HEK293T (cell line): ENCODE measurements around the gene MAST2.
"Not testable (repeated sequence)": the region's sequence is repeated elsewhere in the genome, so short reads cannot be mapped to it uniquely, and the experiment has no call there.

Experiments used
- CTCF ChIA-PET: fragments of 350-600 bp; formaldehyde crosslinking; extraction: SDS; loops from one replicate; lab custom pipeline; 2021; ENCODE audit warnings: antibody characterized with exemption, inconsistent platforms; lab: Yijun Ruan, JAX
- POLR2A ChIA-PET: fragments of 350-600 bp; formaldehyde crosslinking; extraction: SDS; loops from one replicate; lab custom pipeline; 2020; ENCODE audit warnings: antibody characterized with exemption, inconsistent platforms; lab: Yijun Ruan, JAX
- DNase-seq: peaks from one replicate; pipeline ENCODE4 v3.0.0; 2012; ENCODE audit warnings: mixed read lengths; ENCODE audit errors: extremely low spot score
- ARNT ChIP-seq: fragments of 450-650 bp; IDR thresholded peaks from 2 replicates; pipeline ENCODE4 v1.6.1; 2017; ENCODE audit warnings: mild to moderate bottlenecking
- BHLHE40 ChIP-seq: fragments of 450-650 bp; IDR thresholded peaks from 2 replicates; pipeline ENCODE4 v1.6.1; 2016; ENCODE audit warnings: mild to moderate bottlenecking, moderate library complexity, borderline replicate concordance
- CTBP1 ChIP-seq: fragments of 450-650 bp; IDR thresholded peaks from 2 replicates; pipeline ENCODE4 v1.6.1; 2016; ENCODE audit warnings: borderline replicate concordance
- ELF4 ChIP-seq: fragments of 450-650 bp; IDR thresholded peaks from 2 replicates; pipeline ENCODE4 v1.6.1; 2017; ENCODE audit warnings: antibody characterized with exemption
- FOXA1 ChIP-seq: fragments of 450-650 bp; IDR thresholded peaks from 2 replicates; pipeline ENCODE4 v1.6.1; 2016; ENCODE audit warnings: mild to moderate bottlenecking
- FOXK2 ChIP-seq: fragments of 450-650 bp; IDR thresholded peaks from 2 replicates; pipeline ENCODE4 v1.6.1; 2016; ENCODE audit warnings: mild to moderate bottlenecking
- FOXM1 ChIP-seq: fragments of 450-650 bp; IDR thresholded peaks from 2 replicates; pipeline ENCODE4 v1.6.1; 2017; ENCODE audit warnings: mild to moderate bottlenecking, borderline replicate concordance
- HDGF ChIP-seq: fragments of 450-650 bp; IDR thresholded peaks from 2 replicates; pipeline ENCODE4 v1.6.1; 2017; ENCODE audit warnings: antibody characterized with exemption, borderline replicate concordance
- L3MBTL2 ChIP-seq: fragments of 450-650 bp; conservative IDR thresholded peaks from 2 replicates; pipeline ENCODE4 v1.6.1; 2016; ENCODE audit warnings: mild to moderate bottlenecking
- LEF1 ChIP-seq: fragments of 450-650 bp; IDR thresholded peaks from 2 replicates; pipeline ENCODE4 v1.6.1; 2017; ENCODE audit warnings: mild to moderate bottlenecking, borderline replicate concordance
- NFRKB ChIP-seq: fragments of 450-650 bp; IDR thresholded peaks from 2 replicates; pipeline ENCODE4 v1.6.1; 2016; ENCODE audit warnings: mild to moderate bottlenecking, moderate library complexity
- PKNOX1 ChIP-seq: fragments of 450-650 bp; IDR thresholded peaks from 2 replicates; pipeline ENCODE4 v1.6.1; 2016
- SP1 ChIP-seq: fragments of 450-650 bp; IDR thresholded peaks from 2 replicates; pipeline ENCODE4 v1.6.1; 2017
- SUZ12 ChIP-seq: fragments of 450-650 bp; IDR thresholded peaks from 2 replicates; pipeline ENCODE4 v1.6.1; 2016; ENCODE audit warnings: mild to moderate bottlenecking
- TARDBP ChIP-seq: fragments of 450-650 bp; IDR thresholded peaks from 2 replicates; pipeline ENCODE4 v1.6.1; 2016
- ZNF384 ChIP-seq: fragments of 450-650 bp; IDR thresholded peaks from 2 replicates; pipeline ENCODE4 v1.6.1; 2016

Gene MAST2

GRCh38 chr1:45842786-45843185 is 39.4 kb downstream of the MAST2 start:
- POLR2A ChIA-PET, result no interaction called here
- no peak for TF ChIP-seq SP1
- TF ChIP-seq LEF1, result no peak
- no peak for TF ChIP-seq FOXK2
- TF ChIP-seq PKNOX1, result no peak
- no peak for TF ChIP-seq FOXM1
- TF ChIP-seq CTBP1, result no peak
- TF ChIP-seq ELF4, result no peak
- TF ChIP-seq BHLHE40, result no peak
- TF ChIP-seq L3MBTL2, result no peak
- TF ChIP-seq NFRKB, result no peak
- no peak for TF ChIP-seq ARNT
- no peak for TF ChIP-seq ZNF384
- CTCF ChIA-PET, result interaction anchor here (0.7 kb wide), 1 partner anchor 31 kb away, joined by 3 read pairs; no protein-coding TSS in a partner anchor
- DNase-seq, result no peak

GRCh38 chr1:45843474-45843905 is 40.1 kb downstream of the MAST2 start:
- ChIA-PET POLR2A (no interaction called here), CTCF (interaction anchor here (0.7 kb wide), 1 partner anchor 31 kb away, joined by 3 read pairs; no protein-coding TSS in a partner anchor)
- DNase-seq, result no peak
- no peak for TF ChIP-seq ARNT
- no peak for TF ChIP-seq TARDBP
- no peak for TF ChIP-seq LEF1
- TF ChIP-seq PKNOX1, result no peak
- no peak for TF ChIP-seq SUZ12
- TF ChIP-seq ELF4, result no peak
- no peak for TF ChIP-seq FOXA1
- TF ChIP-seq FOXK2, result no peak
- no peak for TF ChIP-seq FOXM1
- no peak for TF ChIP-seq BHLHE40
- TF ChIP-seq ZNF384, result no peak
- no peak for TF ChIP-seq CTBP1
- no peak for TF ChIP-seq NFRKB
- TF ChIP-seq HDGF, result no peak

DNA sequence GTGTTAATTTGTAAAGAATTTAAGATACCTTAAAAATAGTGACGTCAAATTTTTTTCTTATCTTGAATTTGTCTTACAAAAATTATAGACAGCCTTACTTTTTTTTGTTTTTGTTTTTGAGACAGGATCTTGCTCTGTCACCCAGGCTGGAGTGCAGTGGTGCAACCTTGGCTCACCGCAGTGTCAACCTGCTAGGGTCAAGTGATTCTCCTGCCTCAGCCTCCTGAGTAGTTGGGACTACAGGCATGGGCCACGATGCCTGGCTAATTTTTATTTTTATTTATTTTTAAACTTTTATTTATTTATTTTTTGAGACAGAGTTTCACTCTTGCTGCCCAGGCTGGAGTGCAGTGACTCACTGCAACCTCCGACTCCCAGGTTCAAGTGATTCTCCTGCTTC is 40.6 kb downstream of the MAST2 start:
- DNase-seq, POLR2A ChIA-PET, CTCF ChIA-PET: not testable (repeated sequence)

DNA sequence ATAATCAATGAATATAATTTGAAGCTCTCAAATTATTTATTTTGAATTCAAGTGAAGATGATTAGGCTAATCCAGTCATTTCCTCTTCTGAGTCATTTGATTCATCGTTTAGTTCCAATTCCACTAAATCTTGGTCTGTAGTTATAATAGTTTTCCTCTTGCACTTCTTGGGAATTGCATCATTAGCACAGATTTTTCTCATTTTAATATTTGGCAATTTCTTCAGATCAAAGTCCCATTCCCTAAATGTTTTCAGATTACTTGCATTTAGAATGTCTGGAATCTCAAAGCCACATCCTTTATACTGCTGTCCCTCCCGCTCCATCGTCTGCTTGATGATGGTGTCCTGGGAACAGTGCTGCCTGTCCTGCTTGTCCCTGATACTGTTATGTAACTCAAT is 43.5 kb downstream of the MAST2 start:
- no peak for DNase-seq
- TF ChIP-seq FOXK2, result no peak
- no peak for TF ChIP-seq SP1
- TF ChIP-seq HDGF, result no peak
- no peak for TF ChIP-seq TARDBP
- no peak for TF ChIP-seq CTBP1
- TF ChIP-seq L3MBTL2, result no peak
- CTCF ChIA-PET, result no interaction called here
- POLR2A ChIA-PET, result no interaction called here

GRCh38 chr1:45848097-45848496 is 44.7 kb downstream of the MAST2 start:
- TF ChIP-seq FOXK2 (no peak), SP1 (no peak), L3MBTL2 (no peak), TARDBP (no peak), SUZ12 (no peak), CTBP1 (no peak), LEF1 (no peak), NFRKB (no peak), ARNT (no peak), ZNF384 (no peak), BHLHE40 (no peak), ELF4 (no peak), PKNOX1 (no peak), FOXM1 (no peak), HDGF (no peak), FOXA1 (no peak)
- ChIA-PET POLR2A (interaction anchor here (1.1 kb wide), 1 partner anchor 15 kb away, joined by 3 read pairs; no protein-coding TSS in a partner anchor), CTCF (no interaction called here)
- DNase-seq, result no peak

GRCh38 chr1:45848714-45849113 is 45.3 kb downstream of the MAST2 start:
- ChIA-PET CTCF (no interaction called here), POLR2A (interaction anchor here (1.1 kb wide), 1 partner anchor 14 kb away, joined by 3 read pairs; no protein-coding TSS in a partner anchor)
- no peak for TF ChIP-seq SP1
- no peak for TF ChIP-seq PKNOX1
- TF ChIP-seq NFRKB, result no peak
- no peak for TF ChIP-seq ELF4
- TF ChIP-seq SUZ12, result no peak
- no peak for TF ChIP-seq FOXM1
- TF ChIP-seq FOXK2, result no peak
- no peak for TF ChIP-seq ARNT
- no peak for TF ChIP-seq ZNF384
- TF ChIP-seq BHLHE40, result no peak
- no peak for TF ChIP-seq L3MBTL2
- TF ChIP-seq FOXA1, result no peak
- no peak for DNase-seq
